Retina (tissue), 1 donor: ENCODE results near the gene GTSF1L.

ENCODE experiments used
- DNase-seq: peaks from one replicate; pipeline ENCODE4 v3.0.0-alpha.2; 2016

Gene GTSF1L

DNA sequence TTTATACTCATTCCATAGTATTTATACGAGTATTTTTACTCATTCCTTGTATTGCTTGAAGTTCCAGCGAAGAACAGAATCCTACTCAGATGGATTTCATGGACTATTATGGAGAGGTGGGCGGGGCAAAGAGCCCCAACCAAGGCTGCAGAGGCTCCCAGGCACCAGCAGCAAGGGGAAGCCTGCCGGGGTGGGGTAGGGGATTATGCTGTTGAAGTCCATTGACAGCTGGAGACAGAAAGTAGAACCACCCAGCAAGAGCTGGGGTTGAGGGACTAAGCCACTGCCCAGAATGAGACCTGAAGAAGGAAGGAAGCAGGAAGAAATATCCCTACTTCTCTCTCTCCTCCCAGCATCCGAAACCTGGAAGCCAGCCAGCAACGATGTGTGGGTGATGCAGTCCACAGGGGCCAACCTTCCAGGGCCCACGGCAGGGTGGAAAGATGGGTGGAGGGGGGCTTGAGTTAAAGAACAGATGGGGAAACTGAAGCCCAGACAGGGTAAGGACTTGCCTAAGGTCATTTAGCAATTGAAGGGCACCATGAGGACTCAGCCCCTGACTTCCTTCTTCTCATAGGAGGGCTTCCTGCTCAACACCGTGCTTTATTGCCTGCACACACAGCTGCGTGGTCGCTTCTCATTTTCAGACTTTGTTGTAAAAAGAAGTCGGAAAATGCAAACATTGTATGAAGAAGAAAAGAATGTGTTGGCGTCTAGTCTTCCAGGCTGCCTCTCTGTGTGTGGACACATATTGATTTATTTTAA lies 18.3 kb upstream of the GTSF1L start:
- DNase-seq, result no peak

DNA sequence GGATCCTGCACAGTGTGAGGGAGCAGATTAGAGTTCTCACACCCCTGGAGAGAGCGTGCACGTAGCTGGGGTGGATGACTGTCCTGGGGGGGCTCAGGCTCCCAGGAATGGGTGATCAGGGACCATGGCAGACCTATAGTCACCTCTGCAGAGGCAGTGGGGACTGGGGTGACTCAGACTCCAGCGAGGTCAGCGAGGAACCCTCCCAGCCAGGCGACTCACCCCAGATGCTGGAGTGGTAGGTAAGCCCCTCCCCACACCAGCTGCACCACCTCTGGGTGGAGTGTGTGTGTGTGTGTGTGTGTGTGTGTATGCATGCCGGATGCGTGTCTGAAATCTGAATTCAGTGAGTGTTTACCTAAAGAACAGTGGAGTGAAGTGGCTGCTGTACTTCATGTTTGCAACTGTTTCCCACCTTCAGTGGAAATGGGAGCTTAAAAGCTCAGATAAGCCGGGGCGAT lies 17.4 kb upstream of the GTSF1L start:
- DNase-seq, result no peak

DNA sequence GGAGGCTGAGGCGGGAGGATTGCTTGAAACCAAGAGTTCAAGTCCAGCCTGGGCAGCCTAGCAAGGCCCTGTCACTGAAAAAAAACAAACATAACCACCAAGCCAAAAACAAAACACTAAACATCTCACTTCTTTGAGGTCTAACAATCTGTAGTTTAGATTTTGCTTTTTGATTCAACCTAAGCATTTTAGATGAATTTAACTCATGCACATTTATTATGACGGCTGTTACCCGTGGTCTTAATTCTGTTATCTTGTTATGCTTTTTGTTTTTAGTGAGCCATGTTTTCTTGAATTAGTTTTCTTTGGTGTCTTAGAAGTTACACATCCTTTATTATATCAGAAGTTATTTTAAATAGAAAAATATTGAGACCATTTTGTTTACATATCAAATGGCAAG lies 13.8 kb upstream of the GTSF1L start:
- no peak for DNase-seq

DNA sequence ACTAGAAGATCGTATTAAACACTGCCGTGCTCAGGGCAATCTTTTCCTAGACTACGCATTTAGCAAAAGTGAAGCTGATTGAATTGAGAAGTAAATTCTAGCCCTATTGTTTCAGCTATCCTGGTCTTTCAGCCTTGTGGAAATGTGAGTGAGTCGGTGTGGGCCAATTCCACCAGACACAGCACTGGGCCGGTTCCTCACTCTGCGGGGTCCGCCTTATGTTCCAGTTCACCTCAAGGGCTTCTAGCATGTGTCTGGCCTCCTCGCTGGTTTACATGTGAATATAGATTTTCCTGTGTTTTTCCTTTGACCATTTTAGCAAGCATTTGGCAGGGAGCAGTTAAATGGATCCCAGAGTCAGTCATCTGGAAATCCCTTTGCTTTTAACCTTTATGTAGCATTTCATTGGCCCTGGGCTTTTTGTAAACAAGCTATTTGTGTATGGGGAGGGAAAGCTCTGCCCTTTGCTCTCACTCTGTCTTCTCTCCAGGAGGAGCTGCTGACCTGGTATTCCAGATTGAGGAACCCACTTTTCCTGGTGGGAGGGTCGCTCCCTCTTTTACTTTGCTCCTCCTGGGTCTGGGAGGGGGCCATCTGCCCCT lies 12.4 kb upstream of the GTSF1L start:
- DNase-seq, result no peak

DNA sequence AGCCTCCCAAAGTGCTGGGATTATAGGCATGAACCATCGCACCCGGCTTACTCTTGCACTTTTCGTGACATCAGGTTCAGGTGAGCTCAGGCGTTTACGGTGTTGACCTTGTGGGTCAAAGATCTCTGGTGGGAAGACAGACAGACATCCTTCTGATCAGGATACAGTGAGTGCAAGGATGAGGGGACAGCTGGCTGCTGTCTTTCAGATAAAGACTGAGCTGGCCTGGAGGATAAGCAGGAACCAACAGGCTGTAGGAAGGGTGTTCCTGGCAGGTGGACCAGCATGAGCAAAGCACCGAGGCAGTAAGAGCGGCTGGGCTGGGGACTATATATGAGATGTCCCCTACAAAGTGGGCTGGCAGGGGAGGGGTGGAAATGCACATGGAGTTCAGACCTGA lies 11.1 kb upstream of the GTSF1L start:
- no peak for DNase-seq

DNA sequence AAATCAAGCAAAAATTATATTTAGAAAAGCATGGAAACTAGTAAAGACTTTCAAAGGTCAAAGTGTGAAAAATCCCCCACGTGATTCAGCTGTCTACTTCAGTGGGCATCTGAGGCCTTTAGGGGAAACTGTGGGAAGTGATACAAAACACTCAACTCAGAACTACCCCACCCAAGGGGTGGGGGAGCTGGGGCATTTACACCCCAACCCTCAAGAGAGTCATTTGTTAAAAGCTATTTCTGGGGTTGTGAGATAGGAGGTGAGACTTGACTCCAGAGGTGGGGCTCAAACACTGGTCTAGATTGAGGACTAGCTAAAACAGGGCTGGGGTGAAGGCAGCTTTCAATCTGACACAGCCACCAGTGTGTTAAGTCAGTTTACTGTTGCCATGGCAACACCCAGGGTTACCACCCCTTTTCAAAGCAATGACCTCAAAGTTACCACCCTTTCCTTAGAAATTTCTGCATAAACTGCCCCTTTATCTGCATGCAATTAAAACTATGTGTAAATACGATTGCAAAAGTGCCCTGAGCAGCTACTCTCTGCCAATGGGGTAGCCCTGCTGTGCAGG lies 9.9 kb upstream of the GTSF1L start:
- no peak for DNase-seq

DNA sequence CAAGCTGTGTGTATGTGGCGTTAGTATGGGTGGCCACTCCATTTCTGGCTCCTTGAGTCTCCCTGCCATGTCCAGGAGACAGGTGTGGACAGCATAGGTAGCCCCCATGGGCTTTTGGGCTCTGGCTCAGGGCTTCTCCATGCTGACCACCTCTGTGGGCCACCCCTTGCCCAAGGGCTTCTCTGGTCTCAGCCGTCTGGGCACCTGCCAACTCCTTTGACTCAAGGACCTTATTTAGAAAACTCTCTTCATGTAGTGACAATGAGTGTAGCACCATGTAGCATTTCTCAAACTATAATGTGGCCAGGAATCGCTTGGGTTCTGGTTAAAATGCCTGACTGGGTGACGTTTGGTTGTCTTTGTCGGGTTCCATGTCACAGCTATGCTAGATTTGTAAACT lies 5.1 kb upstream of the GTSF1L start:
- no peak for DNase-seq

DNA sequence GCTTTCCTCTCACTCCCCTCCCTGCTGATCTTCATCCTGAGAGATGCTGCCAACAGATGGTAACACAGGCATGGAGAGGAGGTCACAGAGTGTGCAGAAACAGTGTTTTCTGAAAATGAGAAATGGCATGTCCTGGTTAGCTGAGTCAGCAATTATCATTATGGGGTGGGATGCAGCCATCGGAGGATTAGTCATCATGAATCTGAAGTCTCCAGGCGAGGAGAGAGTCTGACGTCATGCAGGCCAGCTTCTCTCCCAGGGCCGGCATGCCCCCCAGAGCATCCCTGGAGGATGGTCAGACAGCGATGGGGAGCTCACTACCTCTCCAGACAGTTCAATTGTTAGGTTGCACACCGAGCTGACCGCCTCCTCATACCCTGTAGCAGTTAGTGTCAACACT lies 4.7 kb upstream of the GTSF1L start:
- no peak for DNase-seq

DNA sequence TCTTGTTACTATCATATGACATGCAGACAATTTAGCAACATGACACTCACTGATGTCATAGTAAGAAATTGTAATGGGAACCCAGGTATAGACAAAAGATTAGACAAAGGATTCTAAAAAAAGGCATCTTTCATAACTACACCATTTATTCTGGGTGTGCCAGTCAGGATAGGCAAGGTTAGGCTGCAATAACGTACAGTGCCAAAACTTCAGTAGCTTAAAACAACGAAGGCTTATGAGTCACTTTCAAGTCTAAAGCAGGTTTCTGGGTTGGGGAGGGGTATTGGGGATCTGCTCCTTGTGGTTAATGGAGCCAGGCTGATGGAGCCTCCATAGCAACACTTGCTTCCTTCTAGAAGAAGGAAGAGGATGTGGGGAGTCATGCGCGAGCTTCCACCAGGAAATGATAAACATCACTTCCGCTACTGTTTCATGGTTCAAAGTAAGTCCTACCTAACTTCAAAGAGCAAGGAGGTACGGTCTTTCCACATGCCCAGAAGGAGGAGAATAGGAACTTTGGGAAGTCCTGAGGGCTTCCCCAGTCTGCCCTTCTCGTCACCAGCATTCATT lies 2.0 kb upstream of the GTSF1L start:
- DNase-seq, result no peak

DNA sequence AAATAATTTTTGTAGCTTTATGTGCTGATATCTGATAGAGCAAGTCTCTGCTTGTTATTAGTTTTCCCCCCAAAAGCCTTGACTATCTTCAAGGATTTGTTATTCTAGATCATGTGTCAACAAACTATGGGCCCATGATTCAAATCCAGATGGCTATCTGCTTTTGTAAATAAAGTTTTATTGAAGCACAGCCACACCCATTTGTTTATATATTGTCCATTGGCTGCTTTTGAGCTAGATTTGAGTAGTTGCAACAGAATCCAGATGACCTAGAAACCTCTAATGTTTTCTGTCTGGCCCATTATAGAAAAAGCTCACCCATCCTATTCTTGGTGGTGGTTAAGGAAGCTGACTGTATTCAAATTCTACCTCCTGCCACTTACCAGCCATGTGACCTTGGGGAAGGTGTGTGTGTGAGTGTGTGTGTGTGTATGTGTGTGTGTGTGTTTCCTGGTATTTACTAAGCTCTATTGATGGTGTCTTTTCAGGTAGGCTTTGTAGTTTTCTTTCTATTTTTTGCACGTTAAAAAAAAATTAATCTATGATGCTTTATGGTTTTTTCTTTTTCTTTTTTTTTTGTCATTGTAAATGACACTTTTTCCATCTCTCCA lies 1.3 kb upstream of the GTSF1L start:
- no peak for DNase-seq

DNA sequence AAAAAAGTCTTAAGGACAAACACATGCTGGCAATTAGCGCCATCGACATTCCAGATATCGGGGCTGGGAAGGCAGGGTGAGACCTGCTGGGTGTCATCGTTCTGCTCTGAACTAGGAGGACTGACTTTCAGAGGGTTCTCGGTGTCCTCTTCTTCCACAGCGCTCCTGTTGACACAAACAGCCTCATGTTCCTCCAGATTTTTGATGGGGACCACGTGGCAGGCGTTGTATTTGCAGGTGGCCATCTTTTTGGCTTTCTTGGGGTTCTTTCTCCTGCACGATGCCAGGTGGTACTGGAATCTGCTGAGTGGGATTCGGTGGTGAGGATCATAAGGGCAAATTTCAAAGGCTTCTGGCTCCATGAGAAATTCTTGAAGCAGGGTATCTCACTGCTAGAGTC lies 469 bp downstream of the GTSF1L start:
- no peak for DNase-seq

DNA sequence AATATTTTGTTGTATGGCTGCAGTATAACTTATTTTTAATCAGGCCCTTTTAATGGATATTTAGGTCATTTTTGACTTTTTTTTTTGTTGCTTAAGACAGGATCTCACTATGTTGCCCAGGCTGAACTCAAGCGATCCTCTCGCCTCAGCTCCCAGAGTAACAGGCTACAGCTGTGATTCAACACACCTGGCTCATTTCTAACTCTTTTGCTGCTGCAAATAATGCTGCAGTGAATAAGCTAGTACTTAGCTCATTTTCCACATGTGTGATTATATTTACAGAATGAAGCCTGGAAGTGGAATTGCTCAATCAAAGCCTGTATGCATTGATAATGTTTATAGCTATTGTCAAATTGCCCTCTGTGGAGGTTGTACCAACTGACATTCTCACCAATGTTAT lies 1.1 kb downstream of the GTSF1L start:
- DNase-seq, result no peak

DNA sequence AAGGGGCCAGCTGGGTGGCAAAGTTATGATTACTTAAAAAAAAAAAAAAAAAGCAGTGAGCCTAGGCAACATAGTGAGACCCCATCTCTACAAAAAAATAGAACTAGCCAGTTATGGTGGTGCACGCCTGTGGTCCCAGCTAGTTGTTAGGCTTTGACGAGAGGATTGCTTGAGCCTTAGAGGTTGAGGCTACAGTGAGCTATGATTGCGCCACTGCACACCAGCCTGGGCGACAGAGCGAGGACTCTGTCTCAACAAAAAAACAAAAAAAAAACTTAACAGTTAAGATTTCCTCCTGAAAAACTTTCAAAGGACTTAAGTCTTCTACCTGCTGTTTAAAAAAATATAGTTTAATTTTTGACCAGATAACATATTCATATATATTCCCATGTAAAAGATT lies 2.4 kb downstream of the GTSF1L start:
- no peak for DNase-seq

DNA sequence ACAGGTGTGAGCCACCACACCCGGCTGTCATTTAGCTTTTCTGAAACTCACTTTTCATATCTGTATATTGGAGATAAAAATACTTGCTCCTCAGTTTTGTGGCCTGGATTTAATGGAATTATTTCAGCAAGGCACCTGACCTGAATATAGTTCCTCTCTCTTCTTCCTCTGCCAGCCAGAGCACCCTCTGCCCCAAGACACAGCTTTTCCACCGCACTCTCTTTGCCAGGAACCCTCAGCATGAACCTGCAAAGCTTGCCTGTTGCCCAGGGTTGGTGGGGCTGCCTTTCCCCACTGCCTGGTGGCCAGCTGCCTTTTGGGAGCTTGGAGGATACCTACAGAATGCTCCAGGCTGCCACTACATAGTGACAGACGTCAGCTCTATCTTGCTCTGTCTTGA lies 3.1 kb downstream of the GTSF1L start:
- no peak for DNase-seq

DNA sequence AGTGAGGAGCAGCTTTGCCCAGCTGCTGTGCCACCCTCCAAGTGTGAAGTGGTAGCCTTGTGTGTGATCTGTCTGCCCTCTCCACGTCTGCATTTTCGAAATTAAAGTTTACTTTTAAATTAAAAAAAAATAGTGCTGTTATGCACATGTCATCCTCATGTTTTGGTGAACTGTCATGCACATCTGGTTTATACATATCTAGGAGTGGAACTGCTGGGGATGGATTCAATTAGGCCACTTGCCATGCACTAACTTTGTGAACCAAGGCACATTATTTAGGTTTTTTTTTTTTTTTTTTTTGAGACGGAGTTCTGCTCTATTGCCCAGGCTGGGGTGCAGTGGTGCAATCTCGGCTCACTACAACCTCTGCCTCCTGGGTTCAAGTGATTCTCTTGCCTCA lies 3.6 kb downstream of the GTSF1L start:
- DNase-seq, result no peak

DNA sequence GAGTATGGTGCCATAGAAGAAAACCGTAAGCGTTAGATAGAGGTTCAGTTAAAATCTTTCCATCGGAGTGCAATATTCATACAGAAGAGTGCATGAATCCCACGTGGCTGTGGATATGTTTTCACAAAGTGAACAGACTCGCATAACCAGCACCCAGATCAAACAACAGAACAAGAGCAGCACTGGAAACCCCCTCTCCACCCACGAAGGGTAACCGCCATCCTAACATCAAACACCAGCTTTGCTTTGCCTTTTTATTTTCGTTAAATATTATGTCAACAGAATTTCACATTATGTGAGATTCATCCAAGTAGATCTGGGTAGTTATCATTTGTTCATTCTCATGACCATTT lies 4.7 kb downstream of the GTSF1L start:
- DNase-seq, result no peak

DNA sequence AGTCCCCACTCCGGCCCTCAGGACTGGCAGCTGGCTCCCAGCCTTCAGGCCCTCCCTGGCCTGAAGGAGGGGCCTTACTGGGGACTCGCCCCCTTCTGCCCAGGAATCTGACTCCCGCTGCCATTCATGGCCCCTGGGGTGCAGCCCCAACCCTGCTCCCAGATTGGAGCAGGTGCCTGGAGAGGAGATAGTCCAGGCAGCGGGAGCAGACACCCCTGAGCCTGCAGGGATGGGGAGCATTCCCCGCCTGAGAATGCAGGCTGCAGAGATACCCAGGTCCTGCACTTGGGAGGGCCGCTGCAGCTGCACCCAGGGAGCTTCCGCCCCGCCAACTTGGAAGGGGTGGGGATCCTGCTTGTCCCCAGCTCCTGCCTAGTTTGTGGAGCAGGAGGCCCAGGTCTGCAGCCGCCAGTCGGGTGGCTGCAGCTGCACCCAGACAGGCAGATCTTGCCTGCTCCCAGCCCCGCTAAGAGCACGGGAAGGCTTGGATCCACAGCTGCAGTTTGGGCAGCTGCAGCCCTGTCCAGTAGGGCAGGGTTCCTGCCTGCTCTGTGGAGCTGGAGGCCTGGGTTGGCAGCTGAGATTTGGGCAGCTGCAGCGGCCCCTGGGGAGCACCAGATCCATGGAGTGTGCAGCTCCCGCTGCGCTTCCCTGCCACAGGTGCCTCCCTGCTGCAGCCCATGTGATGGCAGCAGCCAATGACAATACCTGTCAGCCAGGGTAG lies 5.2 kb downstream of the GTSF1L start:
- DNase-seq, result peak; percentile 40

DNA sequence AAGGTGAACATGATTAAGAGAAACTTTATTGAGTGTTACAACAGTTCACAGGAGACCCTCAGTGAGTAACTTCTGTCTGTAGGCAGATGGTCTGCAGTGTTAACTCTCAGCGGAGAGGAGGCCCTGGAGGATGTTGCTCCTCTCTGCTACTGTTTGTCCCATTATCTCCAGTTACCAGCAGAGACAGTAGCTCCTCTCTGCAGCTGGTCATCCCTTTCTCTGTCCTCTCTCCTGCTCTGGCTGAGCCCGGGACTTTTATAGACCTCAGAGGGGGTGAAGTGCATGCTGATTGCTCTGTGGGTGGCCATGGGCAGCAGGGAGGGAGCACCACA lies 5.7 kb downstream of the GTSF1L start:
- no peak for DNase-seq

DNA sequence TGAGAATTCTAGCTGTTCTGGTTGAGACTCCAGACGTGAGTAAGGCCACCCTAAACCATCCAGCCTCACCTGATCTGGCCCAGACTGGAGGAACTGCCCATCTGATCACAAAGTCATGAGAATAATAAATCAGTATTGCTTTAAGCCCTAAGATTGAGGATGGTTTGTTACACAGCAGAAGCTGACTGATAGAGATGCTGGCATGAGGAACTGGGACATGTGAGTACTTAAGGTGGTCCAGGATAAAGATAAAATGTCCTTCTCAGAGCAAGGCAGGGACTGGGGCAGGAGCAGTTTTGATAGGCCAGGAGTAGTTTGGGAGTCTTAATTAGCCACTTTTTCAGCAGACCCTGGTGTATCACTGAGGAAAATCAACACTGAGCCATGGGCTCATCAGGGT lies 6.8 kb downstream of the GTSF1L start:
- DNase-seq, result no peak

DNA sequence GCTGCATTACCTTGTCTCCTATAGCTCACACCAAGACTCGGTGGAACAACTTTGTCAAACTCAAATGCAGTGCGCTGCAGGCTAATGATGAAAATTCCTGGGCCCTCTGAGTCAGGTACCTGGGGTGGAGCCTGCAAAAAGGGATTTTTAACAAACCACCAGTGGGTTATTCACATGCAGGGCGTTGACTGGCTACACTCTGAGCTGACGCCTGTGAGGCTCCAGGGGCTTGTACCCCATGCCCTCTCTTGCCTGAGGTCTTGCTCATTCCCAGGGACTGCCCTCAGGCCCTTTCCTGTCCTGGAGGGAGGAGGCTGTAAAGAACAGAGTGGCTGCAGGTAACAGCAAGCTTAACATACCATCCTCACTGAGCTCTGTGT lies 9.2 kb downstream of the GTSF1L start:
- no peak for DNase-seq

DNA sequence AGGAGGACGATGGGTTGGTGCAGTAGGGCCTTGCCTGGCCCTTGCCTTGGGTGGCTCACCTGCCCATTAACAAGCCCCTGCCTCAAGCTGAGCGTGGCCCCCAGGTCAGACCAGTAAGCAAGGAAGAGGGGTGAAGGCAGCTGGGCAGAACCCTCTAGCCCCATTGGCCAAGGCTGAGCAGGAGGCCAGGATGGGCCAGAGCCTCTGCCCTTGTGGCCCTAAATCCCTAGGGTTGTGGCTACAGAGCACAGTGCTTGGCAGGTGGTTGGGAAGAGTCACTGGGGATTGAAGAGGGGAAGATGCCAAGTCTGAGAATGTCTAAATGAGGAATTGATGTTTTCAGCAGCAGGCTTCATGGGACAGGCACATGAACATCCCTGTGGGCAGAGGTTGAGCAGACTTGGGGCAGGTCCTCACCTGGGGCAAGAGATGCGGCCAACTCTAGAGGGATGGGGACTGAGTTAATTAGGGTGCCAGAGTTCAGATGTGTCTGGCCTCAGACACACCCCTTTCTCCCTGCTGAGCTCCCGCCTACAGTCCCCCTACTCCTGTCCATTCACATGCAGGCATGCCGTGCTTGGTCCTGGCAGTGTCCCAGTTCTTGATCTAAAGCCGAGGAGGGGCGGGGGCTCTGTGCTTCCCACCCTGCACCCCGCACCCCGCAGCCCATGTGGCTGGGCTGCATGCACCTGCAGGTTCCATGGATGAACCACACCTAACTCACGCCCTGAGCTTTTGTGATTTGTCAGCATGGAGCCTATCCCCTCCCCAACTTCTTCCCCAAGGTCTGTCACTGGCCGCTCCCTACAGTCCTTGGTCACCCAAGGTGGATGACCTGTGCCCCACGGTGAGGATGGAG lies 9.8 kb downstream of the GTSF1L start:
- no peak for DNase-seq

DNA sequence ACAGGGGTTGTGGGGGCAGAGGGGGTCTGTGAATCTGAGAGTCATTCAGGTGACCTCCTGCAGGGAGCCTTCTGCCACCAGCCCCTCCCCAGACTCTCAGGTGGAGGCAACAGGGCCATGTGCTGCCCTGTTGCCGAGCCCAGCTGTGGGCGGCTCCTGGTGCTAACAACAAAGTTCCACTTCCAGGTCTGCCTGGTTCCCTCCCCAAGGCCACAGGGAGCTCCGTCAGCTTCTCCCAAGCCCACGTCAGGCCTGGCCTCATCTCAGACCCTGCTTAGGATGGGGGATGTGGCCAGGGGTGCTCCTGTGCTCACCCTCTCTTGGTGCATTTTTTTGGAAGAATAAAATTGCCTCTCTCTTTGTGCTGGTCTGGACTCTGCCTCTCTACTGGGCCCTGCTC lies 10.7 kb downstream of the GTSF1L start:
- DNase-seq, result no peak
